HUES48 (cell line): ENCODE measurements around the gene CUL4A.

Source experiments
- H3K27ac ChIP-seq: one replicate; pipeline ENCODE4 v1.7.0; 2013; ENCODE audit warnings: low read depth, low read length, inconsistent platforms
- H3K27me3 ChIP-seq: 2 replicates; pipeline ENCODE4 v1.6.1; 2013; ENCODE audit warnings: mild to moderate bottlenecking, low read length; ENCODE audit not compliant: control insufficient read depth, insufficient read depth
- H3K36me3 ChIP-seq: 2 replicates; pipeline ENCODE4 v1.6.1; 2013; ENCODE audit warnings: low read length; ENCODE audit not compliant: control insufficient read depth, insufficient read depth
- H3K4me1 ChIP-seq: 2 replicates; pipeline ENCODE4 v1.6.1; 2013; ENCODE audit warnings: mild to moderate bottlenecking, low read length; ENCODE audit not compliant: control insufficient read depth, insufficient read depth
- H3K4me3 ChIP-seq: 2 replicates; pipeline ENCODE4 v1.5.1; 2013; ENCODE audit warnings: mild to moderate bottlenecking, low read depth, low read length
- H3K9ac ChIP-seq: 2 replicates; pipeline ENCODE4 v1.6.1; 2013; ENCODE audit warnings: mild to moderate bottlenecking, low read depth, low read length, moderate library complexity
- H3K9me3 ChIP-seq: 2 replicates; pipeline ENCODE4 v1.6.1; 2013; ENCODE audit warnings: low read length; ENCODE audit not compliant: control insufficient read depth, insufficient read depth

The CUL4A gene

GRCh38 chr13:113168211-113168610, 41.2 kb upstream of the CUL4A start:
- Histone ChIP-seq H3K4me1 (peaks cover 6% of the 10 kb centered on the region; the same call in 1 of the 2 replicates), H3K9me3 (no peaks in the 10 kb centered on the region), H3K36me3 (peaks cover 25% of the 10 kb centered on the region), H3K9ac (no peak overlapping the region), H3K27ac (no peak overlapping the region), H3K27me3 (no peaks in the 10 kb centered on the region), H3K4me3 (no peak overlapping the region)

DNA sequence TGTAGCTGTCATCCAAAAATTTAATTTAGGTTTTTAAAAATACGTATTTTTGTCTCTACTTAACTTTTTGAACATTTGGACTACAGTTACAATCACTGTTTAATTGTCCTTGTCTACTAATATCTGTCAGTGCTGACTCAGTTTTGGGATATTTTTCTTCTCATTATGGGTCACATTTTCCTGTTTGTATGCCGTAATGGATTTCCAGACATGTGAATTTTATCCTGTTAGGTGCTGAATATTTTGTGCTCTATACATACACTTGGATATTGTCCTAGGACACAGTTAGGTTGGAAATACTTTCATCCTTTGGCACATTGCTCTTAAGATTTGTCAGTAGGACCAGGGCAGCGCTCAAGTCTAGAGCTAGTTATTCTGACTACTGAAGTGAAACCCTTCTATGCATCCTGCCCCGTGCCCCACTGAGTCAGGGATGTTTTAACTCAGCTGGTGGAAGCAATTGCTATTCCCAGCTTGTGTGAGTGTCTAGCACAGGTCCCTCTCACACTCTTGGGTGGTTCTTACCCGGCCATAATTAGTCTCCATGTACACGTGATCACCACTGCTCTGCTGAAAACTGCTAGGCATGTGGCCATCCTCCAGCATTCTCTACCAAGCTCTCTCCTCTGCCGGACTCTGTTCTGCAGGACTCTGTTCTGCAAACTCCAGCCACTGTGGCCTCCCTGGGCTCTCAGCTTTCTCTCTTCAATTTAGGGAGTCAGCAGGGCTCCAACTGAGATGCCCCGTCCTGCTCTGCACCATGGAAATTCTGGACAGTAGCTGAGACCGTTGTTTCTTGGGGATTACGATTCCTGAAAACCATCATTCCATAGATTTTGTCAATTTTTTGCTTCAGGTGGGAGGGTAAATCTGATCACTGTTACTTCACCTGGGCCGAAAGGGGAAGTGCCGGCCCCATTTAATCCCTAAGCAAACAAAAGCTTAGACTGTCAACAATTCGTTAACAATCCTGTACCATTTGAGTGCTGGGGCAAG, 39.8 kb upstream of the CUL4A start:
- H3K36me3 ChIP-seq = peaks cover 34% of the 10 kb centered on the region
- H3K27ac ChIP-seq = peak overlapping the region; percentile 43
- no peaks in the 10 kb centered on the region for H3K9me3 ChIP-seq
- H3K4me3 ChIP-seq = no peak overlapping the region
- no peak overlapping the region for H3K9ac ChIP-seq
- H3K4me1 ChIP-seq = peaks cover 4% of the 10 kb centered on the region; the same call in 1 of the 2 replicates
- H3K27me3 ChIP-seq = no peaks in the 10 kb centered on the region

DNA sequence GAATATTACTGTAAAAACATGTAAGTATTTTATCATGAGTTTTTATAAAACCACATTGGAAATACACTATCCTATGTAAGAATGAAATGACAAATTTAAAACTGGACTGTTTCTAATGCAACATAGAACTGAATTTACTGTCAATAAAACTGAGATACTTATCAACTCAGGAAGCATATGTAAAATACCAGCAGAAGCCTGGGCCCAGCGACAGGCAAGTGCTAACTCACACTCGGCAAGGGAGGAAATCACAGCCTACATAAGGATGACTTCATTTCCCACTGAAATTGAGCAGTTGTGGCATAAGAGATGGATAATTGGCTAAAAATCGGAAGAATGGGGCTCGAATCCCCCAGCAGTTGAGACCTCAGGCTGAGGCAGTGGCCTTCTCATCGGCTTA, 38.9 kb upstream of the CUL4A start:
- peaks cover 44% of the 10 kb centered on the region for H3K36me3 ChIP-seq
- peaks cover 4% of the 10 kb centered on the region; the same call in 1 of the 2 replicates for H3K4me1 ChIP-seq
- H3K4me3 ChIP-seq = no peak overlapping the region
- peak overlapping the region; percentile 32 for H3K27ac ChIP-seq
- no peaks in the 10 kb centered on the region for H3K9me3 ChIP-seq
- H3K27me3 ChIP-seq = no peaks in the 10 kb centered on the region
- H3K9ac ChIP-seq = no peak overlapping the region

GRCh38 chr13:113171250-113172125, 37.9 kb upstream of the CUL4A start:
- Histone ChIP-seq H3K36me3 (peaks cover 53% of the 10 kb centered on the region), H3K4me3 (no peak overlapping the region), H3K4me1 (peaks cover 4% of the 10 kb centered on the region; the same call in 1 of the 2 replicates), H3K27me3 (no peaks in the 10 kb centered on the region), H3K9ac (no peak overlapping the region), H3K9me3 (no peaks in the 10 kb centered on the region), H3K27ac (no peak overlapping the region)

DNA sequence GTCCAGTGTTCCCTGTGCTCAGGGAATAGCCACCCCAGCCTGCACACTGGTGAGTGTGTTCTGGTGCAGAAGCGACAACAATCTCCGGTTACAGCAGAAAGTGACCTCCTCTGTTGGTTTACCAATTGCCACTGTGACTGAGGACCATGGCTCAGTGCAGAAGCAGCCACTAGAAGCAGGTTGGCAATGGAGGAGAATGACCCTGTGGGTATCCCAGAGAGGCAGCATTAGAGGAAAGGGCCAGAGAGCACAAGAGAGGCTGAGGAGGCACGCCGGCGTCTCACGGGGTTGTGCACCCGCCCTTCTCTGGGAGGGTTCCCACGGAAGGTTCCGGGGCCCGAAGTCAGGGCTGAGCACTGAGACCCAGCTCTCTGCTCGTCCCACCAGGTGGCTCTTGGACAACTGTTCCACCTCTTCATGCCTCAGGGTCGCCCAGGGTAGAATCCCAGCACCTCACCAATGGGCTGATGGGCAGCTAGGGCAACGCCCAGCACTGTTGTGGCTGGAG, 36.9 kb upstream of the CUL4A start:
- no peak overlapping the region for H3K9ac ChIP-seq
- H3K27me3 ChIP-seq = no peaks in the 10 kb centered on the region
- H3K27ac ChIP-seq = no peak overlapping the region
- H3K4me3 ChIP-seq = no peak overlapping the region
- H3K9me3 ChIP-seq = no peaks in the 10 kb centered on the region
- peaks cover 4% of the 10 kb centered on the region; the same call in 1 of the 2 replicates for H3K4me1 ChIP-seq
- peaks cover 61% of the 10 kb centered on the region for H3K36me3 ChIP-seq

- Histone ChIP-seq H3K27me3 (no peaks in the 10 kb centered on the region), H3K9me3 (no peaks in the 10 kb centered on the region), H3K4me3 (no peak overlapping the region), H3K9ac (no peak overlapping the region), H3K4me1 (peaks cover 14% of the 10 kb centered on the region), H3K36me3 (peaks cover 90% of the 10 kb centered on the region), H3K27ac (no peak overlapping the region)
These were observed 33.1 kb upstream of the CUL4A start for GRCh38 chr13:113176280-113176679.

DNA sequence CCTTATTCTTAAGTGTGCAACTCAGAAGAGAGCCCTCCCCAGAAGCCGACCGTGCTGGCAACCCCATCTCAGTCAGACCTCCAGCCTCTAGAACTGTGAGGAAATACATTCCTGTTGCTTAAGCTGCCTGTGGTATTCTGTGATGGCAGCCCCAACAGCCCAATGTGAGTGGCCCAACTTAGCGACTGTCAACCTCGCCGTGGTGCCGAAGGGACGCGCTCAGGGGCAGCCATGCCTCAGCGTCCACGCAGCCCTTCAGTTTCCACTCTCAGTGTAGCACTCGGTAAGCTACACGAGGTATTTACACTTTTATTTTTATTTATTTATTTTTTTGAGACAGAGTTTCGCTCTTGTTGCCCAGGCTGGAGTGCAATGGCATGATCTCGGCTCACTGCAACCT, 32.6 kb upstream of the CUL4A start:
- Histone ChIP-seq H3K27me3 (no peaks in the 10 kb centered on the region), H3K4me1 (peaks cover 14% of the 10 kb centered on the region), H3K4me3 (no peak overlapping the region), H3K36me3 (peaks cover 90% of the 10 kb centered on the region), H3K9me3 (no peaks in the 10 kb centered on the region), H3K27ac (no peak overlapping the region), H3K9ac (no peak overlapping the region)

DNA sequence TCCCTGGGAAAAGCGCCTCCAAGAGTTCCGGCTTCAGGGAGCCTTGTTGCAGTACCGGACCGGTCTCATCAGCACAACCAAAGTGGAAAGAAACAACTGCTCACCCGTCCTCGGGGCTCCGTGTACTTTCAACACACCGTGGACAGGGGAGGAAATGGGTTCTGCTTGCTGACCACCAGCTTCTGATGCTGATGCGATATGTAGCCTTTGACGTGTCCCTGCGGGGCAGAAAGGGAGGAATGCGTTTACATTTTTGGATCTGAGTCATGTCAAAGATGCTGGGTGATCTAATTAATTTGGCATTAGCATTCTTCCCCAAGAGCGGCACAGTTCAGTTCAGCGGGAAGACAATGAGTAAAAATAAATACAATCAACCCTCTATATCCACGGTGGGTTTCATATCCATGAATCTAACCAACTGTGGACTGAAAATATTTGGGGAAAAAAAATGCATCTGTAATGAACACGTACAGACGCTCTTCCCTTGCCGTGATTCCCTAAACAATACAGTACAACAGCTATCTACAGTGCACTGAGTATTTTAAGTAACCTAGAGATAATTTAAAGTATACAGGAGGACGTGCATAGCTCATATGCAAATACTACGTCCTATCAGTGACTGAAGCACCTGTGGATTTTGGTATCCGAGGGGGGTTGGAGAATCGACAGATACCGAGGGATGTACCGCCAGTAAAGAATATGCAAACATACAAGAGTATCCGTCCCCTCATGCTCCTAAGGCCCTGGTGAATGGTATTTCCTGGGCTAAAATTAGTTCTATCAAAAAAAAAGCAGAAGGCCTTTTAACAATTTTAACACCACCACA, 31.1 kb upstream of the CUL4A start:
- H3K9ac ChIP-seq = no peak overlapping the region
- H3K36me3 ChIP-seq = peaks cover 92% of the 10 kb centered on the region
- no peaks in the 10 kb centered on the region for H3K27me3 ChIP-seq
- H3K4me3 ChIP-seq = no peak overlapping the region
- no peaks in the 10 kb centered on the region for H3K9me3 ChIP-seq
- peak overlapping the region; percentile 94 for H3K27ac ChIP-seq
- peaks cover 14% of the 10 kb centered on the region for H3K4me1 ChIP-seq

DNA sequence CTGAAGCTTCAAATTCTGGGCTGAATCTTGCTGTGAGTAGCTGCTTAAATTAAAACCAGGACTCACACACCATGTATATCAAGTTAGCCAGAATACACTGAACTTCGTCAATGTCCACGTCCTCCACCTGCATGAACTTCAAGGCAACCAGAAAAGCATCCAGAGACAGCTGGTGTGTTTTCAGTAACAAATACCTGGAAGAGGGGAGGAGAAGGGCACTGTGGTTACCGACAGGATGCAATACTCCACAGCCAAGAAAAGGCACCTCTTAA, 30.6 kb upstream of the CUL4A start:
- no peaks in the 10 kb centered on the region for H3K9me3 ChIP-seq
- H3K27ac ChIP-seq = peak overlapping the region; percentile 94
- H3K27me3 ChIP-seq = no peaks in the 10 kb centered on the region
- H3K9ac ChIP-seq = no peak overlapping the region
- peaks cover 14% of the 10 kb centered on the region for H3K4me1 ChIP-seq
- peaks cover 93% of the 10 kb centered on the region for H3K36me3 ChIP-seq
- H3K4me3 ChIP-seq = no peak overlapping the region
